Left renal pelvis (tissue), 4 donors: ENCODE data around the gene TPPP. TPM values are rescaled to one million over a fixed set of nuclear protein-coding genes. Genes with fewer than 3 reads are reported as not detected.

ENCODE experiments used
- DNase-seq, 4 donors: peaks; one replicate each; pipeline ENCODE4 v3.0.0-alpha.2; 2013; ENCODE audit warnings: low read depth in 4 of 4, low spot score in 3 of 4
- polyA plus RNA-seq, 4 donors: library from polyadenylated mRNA; unstranded; fragments of 120-200 nt; gene quantifications; one replicate each; pipeline ENCODE4 v1.2.1, GENCODE V29; 2013; ENCODE audit not compliant: insufficient read length in 4 of 4

TPPP gene
- polyA plus RNA-seq, 4 donors = 0.93 to 4.0 (median 3.6) TPM

- DNase-seq = no peak
These were observed 24.7 kb downstream of the TPPP start for GRCh38 chr5:668283-668995.

DNA sequence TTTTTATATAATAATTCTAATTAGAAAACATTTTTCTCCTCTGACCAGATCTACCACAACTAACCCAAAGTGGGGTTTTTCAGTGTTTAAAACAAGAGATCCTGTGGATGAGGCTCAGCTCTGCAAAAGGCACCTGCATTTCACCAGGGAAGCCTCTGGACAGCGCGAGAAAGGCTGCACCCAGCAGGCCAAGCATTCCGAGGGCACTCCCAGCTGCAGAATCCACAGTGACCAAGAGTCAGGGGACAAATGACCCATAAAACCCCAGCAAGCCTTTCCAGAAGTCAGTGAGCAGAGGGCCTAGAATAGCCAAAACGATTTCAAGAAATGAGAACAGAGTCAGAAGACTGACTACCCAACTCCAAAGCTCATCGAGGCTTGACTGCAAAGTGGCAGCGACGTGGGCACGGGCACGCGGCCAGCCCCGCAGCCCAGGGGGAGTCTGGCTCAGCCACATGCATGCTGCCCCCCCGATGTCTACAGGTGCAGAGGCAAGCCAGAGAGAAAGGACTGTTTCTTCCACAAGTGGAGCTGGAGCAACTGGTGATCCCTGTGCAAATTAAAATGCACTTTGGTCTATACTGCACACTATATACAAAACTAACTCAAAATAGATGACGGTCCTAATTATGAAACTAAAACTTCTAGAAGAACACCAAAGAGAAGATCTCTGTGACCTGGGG is 26.2 kb downstream of the TPPP start:
- DNase-seq = no peak

- DNase-seq = no peak
These were observed 27.0 kb downstream of the TPPP start for GRCh38 chr5:665956-666711.

DNA sequence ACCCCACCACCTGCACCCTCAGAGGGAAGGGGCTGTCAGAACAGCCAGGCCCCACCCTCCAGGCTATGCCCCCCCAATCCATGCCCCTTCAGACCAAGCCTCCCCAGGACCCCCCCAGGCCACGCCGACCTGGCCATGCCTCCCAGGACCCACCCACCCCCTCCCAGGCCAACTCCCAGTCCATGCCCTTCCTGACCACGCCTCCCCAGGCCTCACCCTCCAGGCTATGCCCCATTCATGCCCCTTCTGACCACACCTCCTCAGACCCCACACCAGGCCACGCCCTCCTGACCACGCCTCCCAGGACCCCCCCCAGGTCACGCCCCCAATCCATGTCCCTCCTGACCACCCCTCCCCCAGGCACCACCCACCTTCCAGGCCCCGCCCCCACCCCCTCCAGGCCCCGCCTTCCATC is 27.6 kb downstream of the TPPP start:
- no peak for DNase-seq

- DNase-seq = no peak
These were observed 28.2 kb downstream of the TPPP start for GRCh38 chr5:664994-665360.

DNA sequence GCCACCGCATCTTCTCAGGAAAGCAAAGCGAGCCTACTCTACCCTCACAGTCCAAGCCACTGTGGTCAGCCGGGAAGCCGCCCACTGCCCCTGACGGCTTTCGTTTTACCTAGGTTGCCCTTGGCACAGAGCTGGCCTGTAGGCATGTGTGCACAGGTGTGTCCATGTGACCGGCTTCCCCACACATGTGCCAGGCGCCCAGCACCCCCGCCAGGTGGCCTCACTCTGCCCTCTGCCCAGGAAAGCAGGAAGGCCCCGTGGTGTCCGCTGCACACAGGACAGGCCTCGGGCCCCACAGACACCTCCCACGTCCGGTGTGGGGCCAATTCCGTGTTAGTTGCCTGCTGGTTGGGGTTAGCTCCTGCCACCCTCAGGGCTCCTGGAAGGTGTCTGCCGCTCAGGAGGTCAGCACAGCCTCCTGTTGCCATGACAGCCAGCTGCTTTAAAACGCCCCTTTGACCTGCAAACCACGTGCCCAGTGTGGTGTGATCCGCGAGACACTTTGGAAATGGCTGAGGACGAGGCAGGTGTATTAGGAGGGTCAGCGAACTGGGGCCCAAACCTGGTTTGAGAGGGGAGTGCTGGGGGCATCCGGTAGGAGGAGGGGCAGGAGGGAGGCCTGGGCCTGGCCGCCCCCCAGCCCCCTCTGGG is 28.7 kb downstream of the TPPP start:
- no peak for DNase-seq

DNA sequence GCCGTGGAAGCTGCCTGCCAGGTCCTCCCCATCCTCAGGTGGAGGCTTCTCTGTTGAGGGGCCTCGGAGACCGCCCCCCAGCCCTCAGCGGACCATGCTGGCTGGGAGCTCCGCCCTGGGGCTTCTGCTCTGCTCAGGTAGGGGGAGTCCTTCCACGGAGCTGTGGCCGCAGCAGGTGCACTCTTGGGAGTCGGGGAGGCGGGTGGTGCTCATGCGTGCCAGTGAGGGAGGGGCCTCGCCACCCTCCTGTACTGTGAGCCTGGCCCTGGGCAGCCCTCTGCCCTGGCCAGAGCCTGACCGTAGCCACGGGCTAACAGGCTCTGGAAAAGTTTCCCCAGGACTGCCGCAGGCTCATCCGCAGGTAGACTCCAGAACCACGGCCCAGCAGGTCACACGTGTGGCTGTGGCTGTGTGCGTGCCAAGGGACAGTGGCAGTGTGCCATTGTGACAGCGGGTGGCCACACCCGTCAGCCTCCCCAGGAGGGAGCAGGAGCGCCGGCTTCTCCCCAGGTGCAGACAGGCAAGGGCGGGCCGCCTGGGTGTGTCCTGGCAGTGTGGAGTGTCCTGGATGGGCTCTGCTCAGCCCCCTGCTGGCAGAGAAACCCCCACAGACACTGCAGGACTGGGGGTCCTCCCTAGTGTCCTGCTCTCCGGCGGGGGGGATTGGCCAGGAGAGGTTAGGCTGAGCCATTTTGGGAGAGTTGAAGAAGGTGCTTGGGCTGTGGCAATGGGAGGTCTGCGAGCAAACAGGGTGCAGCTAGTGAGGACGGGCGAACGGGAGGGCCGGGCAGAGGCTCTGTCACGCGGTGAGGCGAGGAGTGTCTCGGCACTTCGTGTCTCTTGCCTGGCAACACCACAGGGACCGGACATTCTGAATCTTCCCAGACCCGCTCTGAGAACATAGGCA is 29.5 kb downstream of the TPPP start:
- no peak for DNase-seq

DNA sequence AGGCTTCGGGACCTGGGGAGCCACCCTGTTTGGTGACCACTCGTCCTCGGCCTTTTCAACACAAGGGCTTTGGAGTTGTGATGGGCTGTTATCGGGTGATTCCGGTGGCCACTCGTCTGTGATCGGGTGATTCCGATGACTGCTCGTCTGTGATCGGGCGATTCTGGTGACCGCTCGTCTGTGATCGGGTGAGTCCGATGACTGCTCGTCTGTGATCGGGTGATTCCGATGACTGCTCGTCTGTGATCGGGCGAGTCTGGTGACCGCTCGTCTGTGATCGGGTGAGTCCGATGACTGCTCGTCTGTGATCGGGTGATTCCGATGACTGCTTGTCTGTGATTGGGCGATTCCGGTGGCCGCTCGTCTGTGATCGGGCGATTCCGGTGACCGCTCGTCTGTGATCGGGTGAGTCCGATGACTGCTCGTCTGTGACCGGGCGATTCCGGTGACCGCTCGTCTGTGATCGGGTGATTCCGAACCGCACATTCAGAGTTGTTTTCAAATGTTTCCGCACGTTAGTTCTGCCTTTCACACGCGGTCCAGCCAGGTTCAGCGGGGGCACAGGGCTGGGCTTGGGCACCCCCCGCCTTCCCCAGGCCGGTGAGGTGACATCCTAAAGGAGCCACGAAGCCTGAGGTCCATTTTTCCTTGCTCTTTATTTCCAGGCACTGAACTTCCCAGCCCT is 30.3 kb downstream of the TPPP start:
- DNase-seq = no peak

- no peak for DNase-seq
These were observed 31.0 kb downstream of the TPPP start for GRCh38 chr5:661891-662750.

DNA sequence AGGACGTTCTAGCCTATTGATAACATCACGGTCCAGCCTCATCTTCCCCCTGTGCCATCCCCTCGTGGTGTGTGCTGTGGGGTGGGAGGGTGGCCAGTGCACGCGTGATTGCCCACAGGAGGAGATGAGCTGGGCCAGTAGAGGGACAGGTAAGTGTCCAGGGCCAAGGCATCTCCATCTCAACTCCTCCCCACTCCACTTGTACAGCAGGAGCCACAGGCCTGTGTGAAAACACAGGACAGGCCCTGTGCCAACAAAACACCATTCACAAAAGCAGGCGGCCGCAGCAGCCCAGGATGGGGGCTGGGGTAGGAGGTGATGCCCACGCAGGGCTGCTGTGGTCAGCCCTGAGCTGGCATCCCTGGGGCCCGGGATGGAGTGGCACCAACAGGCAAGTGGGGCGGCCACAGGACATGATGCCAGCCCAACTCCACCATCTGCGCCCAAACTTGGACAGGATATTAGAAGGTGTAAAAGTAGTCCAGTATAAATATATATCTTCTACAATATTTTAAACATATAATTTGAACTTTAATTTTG is 32.6 kb downstream of the TPPP start:
- no peak for DNase-seq

DNA sequence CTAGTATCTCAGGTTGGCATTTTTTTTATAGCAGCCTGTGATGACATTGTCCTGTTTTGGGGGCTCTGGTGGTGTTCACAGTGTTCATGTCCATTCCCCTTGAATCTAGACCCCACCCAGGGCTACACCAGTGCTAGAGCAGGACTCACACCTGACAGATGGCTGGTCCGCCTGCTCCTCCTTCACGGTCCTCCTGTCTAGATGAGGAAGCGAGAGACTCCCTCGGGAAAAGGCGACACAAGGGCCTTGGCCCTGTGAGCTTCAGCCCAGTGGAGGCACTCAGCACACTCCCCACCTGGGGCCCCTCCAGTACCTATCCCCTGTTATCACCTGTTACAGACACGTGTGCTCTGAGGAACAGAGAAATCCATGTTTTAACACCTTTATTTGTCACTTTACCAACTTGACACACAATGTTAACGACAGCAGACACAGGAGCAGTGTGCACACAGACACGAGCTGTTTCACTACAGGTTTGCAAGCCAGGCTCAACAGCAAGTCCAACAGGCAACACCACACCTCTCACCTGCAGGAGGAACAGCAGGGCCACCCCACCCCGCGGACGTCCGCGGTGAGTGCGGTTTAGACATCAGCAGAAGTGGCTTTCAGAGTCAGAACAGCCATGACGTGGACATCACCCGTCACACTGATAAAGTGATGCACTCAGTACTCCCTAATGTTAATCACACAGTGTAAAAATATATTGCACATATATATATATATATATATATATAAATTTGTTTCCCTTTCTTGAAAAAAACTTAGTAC is 33.5 kb downstream of the TPPP start:
- DNase-seq = no peak

GRCh38 chr5:658103-658502 is 35.0 kb downstream of the TPPP start:
- no peak for DNase-seq

- no peak for DNase-seq
These were observed 35.6 kb downstream of the TPPP start for GRCh38 chr5:657570-657969.

DNA sequence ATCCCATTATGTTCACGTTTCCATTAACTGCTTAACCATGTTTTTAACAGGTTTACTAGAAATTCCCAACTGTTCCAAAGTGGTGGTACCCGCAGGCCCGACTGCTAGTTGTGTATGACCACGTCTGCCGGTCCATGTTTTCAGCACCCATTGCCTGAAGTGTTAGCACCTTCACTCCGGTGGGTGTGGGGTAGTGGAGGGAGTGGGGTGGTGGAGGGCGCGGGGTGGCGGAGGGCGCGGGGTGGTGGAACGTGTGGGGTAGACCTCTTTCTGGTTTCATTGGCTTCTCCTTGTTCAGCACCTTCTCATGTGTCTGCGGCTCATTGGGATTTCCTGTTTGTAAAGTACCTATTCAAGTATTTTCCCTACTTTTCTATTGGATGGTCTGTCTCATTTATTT is 37.7 kb downstream of the TPPP start:
- DNase-seq = no peak

GRCh38 chr5:654071-654778 is 38.9 kb downstream of the TPPP start:
- no peak for DNase-seq

GRCh38 chr5:652773-653350 is 40.3 kb downstream of the TPPP start:
- no peak for DNase-seq

GRCh38 chr5:652023-652515 is 41.1 kb downstream of the TPPP start:
- DNase-seq = no peak
